ENCODE data around the gene TRIM67.

DNA sequence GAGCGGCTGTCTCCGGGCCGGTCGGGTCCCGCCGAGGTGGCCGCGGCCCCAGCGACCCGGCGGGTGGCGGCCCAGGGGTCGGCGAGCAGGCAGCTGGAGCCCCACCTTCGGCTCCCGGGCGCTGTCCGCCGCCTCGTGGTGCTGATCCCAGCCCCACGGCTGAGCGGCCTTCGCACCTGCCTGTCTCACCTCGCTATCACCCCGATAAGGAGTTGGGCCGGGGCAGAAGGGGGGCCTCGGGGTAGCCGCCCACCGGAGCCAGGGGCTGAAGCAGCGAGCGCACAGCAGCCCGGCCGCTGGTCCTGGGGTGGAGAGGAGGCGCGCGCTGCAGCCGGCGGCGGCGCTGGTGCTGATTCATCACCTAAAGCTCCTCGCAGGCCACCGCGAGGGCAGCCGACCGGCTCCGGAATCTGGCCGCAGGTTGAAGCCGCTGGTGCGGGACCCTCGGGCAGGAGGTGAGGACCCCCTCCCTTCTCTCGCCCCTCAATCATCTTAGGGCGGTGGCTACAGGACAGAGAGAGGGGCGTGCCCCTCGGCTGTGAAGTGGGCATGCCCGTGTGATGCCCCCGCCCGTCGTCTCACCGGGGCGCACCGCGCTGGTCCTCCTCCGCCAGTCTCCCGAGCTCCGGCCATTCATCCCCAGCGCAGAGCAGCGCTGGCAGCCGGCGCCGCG is 575 bp downstream of the TRIM67 start:
- no peak for TF ChIP-seq CTCF (IDR thresholded peaks at IDR 0.05)
- TF ChIP-seq POLR2A (IDR thresholded peaks at IDR 0.05) = no peak
